Adrenal gland (tissue), 12 donors: ENCODE results near the gene ERBB2. TPM values are rescaled to one million over a fixed set of nuclear protein-coding genes. Genes with fewer than 3 reads are reported as not detected.
A peak's percentile ranks its signal among the peaks of the same experiment; 100 is the strongest.

ENCODE experiments used
- DNase-seq, 7 donors: peaks; one replicate each; pipeline ENCODE4 v3.0.0-alpha.2; 2019 to 2020
- H3K27ac ChIP-seq, 5 donors: fragments of 200-600 bp; sonication (generic) in 4 of 5; 1 replicate in 3 of 5; 2 replicates in 2 of 5; pipeline versions ENCODE4 v1.5.1 to v1.8.0; 2016 to 2020; ENCODE audit warnings: mild to moderate bottlenecking in 1 of 5
- H3K27me3 ChIP-seq: fragments of 200-600 bp; 2 replicates; pipeline ENCODE4 v1.8.0; 2021
- H3K36me3 ChIP-seq, 2 donors: fragments of 200-600 bp; replicated peaks in 1 of 2; 1 replicate in 1 of 2; 2 replicates in 1 of 2; pipeline versions ENCODE4 v1.5.1 to v1.8.0; 2018 to 2022
- H3K4me1 ChIP-seq, 2 donors: fragments of 200-600 bp; replicated peaks in 1 of 2; 1 replicate in 1 of 2; 2 replicates in 1 of 2; pipeline versions ENCODE4 v1.5.1 to v1.8.0; 2018 to 2021
- H3K4me3 ChIP-seq, 4 donors: fragments of 200-600 bp; sonication (generic) in 3 of 4; one replicate each; pipeline ENCODE4 v1.5.1; 2016 to 2018
- H3K9me3 ChIP-seq, 3 donors: fragments of 200-600 bp; sonication (generic) in 1 of 3; replicated peaks in 1 of 3; 1 replicate in 2 of 3; 2 replicates in 1 of 3; pipeline versions ENCODE4 v1.5.1 to v1.8.0; 2016 to 2021
- POLR2A ChIP-seq, 2 donors: fragments of 450-650 bp; IDR thresholded peaks; one replicate each; pipeline ENCODE4 v1.6.1; 2017; ENCODE audit warnings: antibody characterized with exemption in 2 of 2, mild to moderate bottlenecking in 2 of 2, moderate library complexity in 1 of 2
- WGBS, 4 donors: extraction: QIAGEN DNeasy Blood & Tissue Kit in 2 of 4; methylation state at CpG; one replicate each; pipeline versions ENCODE4 v1.1.5 to v1.1.7; 2013 to 2017; 5-methylcytosine and 5-hydroxymethylcytosine counted together
- intact Hi-C, 2 donors: fragments of 100-400 bp; cut with DNase I; formaldehyde crosslinking; loops; one replicate each; pipeline versions ENCODE4 v1.14.1 to v1.15.0; 2022 to 2023
- polyA plus RNA-seq, 3 donors: library from polyadenylated mRNA; stranded (reverse); fragments of 200-250 nt in 2 of 3; fragments of 350-450 nt in 1 of 3; fragmentation: Illumina TruSeq in 1 of 3; extraction: RNeasy Lipid Tissue Mini Kit (QIAGEN cat#74804) in 1 of 3; gene quantifications; one replicate each; pipeline ENCODE4 v1.2.3, GENCODE V29; 2013 to 2014
- total RNA-seq, 9 donors: library from RNA; depleted of rRNA in 4 of 9; stranded (reverse); fragments of >200 nt in 4 of 9; fragments of 120-200 nt in 1 of 9; fragmentation: NEBNext Ultra II Directional in 1 of 9; extraction: Animal tissue kit (Norgen Biotek cat#: 25700) in 1 of 9; gene quantifications; one replicate each; pipeline versions ENCODE4 v1.1.0 to v1.2.4, GENCODE V29; 2013 to 2023
- TF ChIP-seq, protein P1 (sequence below), 6 experiments: fragments of 450-650 bp in 4 of 6; fragments of 200-600 bp in 2 of 6; sonication (generic) in 1 of 6; IDR thresholded peaks; 1 replicate in 5 of 6; 2 replicates in 1 of 6; pipeline versions ENCODE4 v1.5.1 to v1.8.0; 2016 to 2021; ENCODE audit warnings: antibody characterized with exemption in 6 of 6, mild to moderate bottlenecking in 2 of 6, moderate library complexity in 1 of 6
- donor health status: healthy with polysubstance abuse.
- donor health status: Bipolar disorder and iron deficiency.
- donor health status: DM: yes; HTN: yes; CAD: no.
- donor health status: DM: no; HTN: no; CAD: no.
- donor health status: DM: no; HTN: no; CAD: no.
- donor health status: DM: yes; HTN: yes; CAD: no.

The ERBB2 gene
- total and polyA plus RNA-seq, 12 donors: 4.8 to 16.9 (median 11.9) TPM

DNA sequence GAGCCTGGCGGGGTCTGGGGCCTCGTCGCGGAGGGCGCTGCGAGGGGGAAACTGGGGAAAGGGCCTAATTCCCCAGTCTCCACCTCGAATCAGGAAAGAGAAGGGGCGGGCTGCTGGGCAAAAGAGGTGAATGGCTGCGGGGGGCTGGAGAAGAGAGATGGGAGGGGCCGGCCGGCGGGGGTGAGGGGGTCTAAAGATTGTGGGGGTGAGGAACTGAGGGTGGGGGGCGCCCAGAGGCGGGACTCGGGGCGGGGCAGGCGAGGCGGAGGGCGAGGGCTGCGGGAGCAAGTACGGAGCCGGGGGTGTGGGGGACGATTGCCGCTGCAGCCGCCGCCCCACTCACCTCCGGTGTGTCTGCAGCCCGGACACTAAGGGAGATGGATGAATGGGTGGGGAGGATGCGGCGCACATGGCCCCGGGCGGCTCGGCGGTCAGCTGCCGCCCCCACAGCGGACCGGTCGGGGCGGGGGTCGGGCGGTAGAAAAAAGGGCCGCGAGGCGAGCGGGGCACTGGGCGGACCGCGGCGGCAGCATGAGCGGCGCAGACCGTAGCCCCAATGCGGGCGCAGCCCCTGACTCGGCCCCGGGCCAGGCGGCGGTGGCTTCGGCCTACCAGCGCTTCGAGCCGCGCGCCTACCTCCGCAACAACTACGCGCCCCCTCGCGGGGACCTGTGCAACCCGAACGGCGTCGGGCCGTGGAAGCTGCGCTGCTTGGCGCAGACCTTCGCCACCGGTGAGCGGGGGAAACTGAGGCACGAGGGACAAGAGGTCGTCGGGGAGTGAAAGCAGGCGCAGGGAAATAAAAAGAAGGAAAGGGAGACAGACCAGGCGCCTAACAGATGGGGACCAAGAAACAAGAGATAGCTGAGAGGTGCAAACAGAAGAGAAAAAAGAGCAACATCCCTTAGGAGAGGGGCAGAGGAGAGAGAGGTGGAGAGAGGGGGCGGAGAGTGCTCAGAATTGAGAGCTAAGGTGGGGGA, 31.6 kb upstream of the ERBB2 start, which contains the start of gene PNMT:
PNMT (plus strand) TSS at position 509 of the 980 bp plus-strand sequence; CDS start at position 532, 23 bp downstream.
- Histone ChIP-seq H3K9me3 (no peaks in the 10 kb centered on the region), H3K27ac (peak within 1 kb of the TSS in 1 of 5 donors; percentile 74), H3K36me3 (no peaks in the 10 kb centered on the region), H3K4me3 (peak within 1 kb of the TSS in 1 of 4 donors; percentile 47), H3K27me3 (peaks cover 23% of the 10 kb centered on the region), H3K4me1 (peaks cover 19 to 30% of the 10 kb centered on the region in 2 donors)
- intact Hi-C loops: loop anchor here in 1 of 2 donors (2.0 kb wide), 1 partner anchor 45 kb away; no protein-coding TSS in a partner anchor
- no peak for TF ChIP-seq POLR2A (IDR thresholded peaks at IDR 0.05)
- TF ChIP-seq, protein P1, sequence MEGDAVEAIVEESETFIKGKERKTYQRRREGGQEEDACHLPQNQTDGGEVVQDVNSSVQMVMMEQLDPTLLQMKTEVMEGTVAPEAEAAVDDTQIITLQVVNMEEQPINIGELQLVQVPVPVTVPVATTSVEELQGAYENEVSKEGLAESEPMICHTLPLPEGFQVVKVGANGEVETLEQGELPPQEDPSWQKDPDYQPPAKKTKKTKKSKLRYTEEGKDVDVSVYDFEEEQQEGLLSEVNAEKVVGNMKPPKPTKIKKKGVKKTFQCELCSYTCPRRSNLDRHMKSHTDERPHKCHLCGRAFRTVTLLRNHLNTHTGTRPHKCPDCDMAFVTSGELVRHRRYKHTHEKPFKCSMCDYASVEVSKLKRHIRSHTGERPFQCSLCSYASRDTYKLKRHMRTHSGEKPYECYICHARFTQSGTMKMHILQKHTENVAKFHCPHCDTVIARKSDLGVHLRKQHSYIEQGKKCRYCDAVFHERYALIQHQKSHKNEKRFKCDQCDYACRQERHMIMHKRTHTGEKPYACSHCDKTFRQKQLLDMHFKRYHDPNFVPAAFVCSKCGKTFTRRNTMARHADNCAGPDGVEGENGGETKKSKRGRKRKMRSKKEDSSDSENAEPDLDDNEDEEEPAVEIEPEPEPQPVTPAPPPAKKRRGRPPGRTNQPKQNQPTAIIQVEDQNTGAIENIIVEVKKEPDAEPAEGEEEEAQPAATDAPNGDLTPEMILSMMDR (IDR thresholded peaks at IDR 0.05): peak; percentile 20 to 65 (median 56)
- peak; percentile 47 to 84 (median 71) for DNase-seq
- 2 to 4% (median 3%) methylated on average over 38 to 85 of the region's 85 CpGs for WGBS, 4 donors

DNA sequence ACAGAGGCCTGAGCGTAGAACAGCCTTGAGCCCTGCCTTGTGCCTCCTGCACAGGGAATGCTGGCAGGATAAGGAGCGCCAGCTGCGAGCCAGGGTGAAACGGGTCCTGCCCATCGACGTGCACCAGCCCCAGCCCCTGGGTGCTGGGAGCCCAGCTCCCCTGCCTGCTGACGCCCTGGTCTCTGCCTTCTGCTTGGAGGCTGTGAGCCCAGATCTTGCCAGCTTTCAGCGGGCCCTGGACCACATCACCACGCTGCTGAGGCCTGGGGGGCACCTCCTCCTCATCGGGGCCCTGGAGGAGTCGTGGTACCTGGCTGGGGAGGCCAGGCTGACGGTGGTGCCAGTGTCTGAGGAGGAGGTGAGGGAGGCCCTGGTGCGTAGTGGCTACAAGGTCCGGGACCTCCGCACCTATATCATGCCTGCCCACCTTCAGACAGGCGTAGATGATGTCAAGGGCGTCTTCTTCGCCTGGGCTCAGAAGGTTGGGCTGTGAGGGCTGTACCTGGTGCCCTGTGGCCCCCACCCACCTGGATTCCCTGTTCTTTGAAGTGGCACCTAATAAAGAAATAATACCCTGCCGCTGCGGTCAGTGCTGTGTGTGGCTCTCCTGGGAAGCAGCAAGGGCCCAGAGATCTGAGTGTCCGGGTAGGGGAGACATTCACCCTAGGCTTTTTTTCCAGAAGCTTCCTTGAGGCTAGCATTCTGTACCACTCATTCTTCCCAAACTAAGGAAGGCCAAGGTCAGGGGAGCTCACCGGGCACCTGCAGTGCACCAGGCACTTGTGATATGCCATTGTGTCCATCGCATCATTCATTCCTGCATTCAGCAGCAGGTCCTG, 29.7 kb upstream of the ERBB2 start:
- peaks cover 19 to 21% of the 10 kb centered on the region in 2 donors for H3K4me1 ChIP-seq
- peaks cover 23% of the 10 kb centered on the region for H3K27me3 ChIP-seq
- 68 to 75% (median 69%) methylated on average over 8 to 23 of the region's 23 CpGs for WGBS, 4 donors

DNA sequence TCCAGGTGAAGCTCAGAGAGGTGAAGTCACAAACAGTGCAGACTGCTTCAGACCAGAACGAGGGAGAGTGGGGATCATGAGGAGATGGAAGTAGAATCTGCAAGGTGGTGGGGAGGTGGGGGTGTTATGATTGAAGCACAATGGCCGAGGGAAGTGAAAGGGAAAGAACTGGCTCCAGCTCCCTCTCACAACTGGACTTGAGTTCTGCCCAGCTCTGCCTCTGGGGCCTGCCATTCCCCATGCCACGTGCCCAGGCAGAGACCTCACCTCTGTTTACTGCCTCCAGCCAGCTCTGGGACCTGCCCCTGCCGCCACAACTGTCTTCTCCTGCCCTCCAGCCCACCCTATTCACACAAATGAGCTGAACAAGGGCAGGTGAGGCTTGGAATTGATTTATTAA, 29.1 kb upstream of the ERBB2 start:
- Histone ChIP-seq H3K27me3 (peaks cover 23% of the 10 kb centered on the region), H3K27ac (peak overlapping the region in 1 of 5 donors; percentile 62)
- WGBS, 4 donors: 36 to 58% (median 43%) methylated on average over 3 to 4 of the region's 4 CpGs

More for the DNA sequence above, 29.7 kb upstream of the ERBB2 start:
- peak in 1 of 7 donors; percentile 64 for DNase-seq
- no peaks in the 10 kb centered on the region for H3K36me3 ChIP-seq
- intact Hi-C loops: loop anchor here in 1 of 2 donors (2.0 kb wide), 1 partner anchor 47 kb away; no protein-coding TSS in a partner anchor
- TF ChIP-seq, protein P1 (IDR thresholded peaks at IDR 0.05): no peak
- TF ChIP-seq POLR2A (IDR thresholded peaks at IDR 0.05): no peak
- no peaks in the 10 kb centered on the region for H3K9me3 ChIP-seq
- H3K4me3 ChIP-seq: no peak overlapping the region
- H3K27ac ChIP-seq: peak overlapping the region in 1 of 5 donors; percentile 62

More for the DNA sequence above, 29.1 kb upstream of the ERBB2 start:
- intact Hi-C loops: no loop called here
- no peak for TF ChIP-seq POLR2A (IDR thresholded peaks at IDR 0.05)
- TF ChIP-seq, protein P1 (IDR thresholded peaks at IDR 0.05): no peak
- peak in 1 of 7 donors; percentile 53 for DNase-seq
- Histone ChIP-seq H3K36me3 (no peaks in the 10 kb centered on the region), H3K9me3 (no peaks in the 10 kb centered on the region), H3K4me3 (no peak overlapping the region), H3K4me1 (peaks cover 19 to 22% of the 10 kb centered on the region in 2 donors)
